ENCODE data around the gene CFP. TPM values are rescaled to one million over a fixed set of nuclear protein-coding genes. Genes with fewer than 3 reads are reported as not detected.
"Not testable (repeated sequence)": the region's sequence is repeated elsewhere in the genome, so short reads cannot be mapped to it uniquely, and the experiment has no call there.

The CFP gene
- total RNA-seq, 1 experiment from 2014 or later = 0.27 TPM

DNA sequence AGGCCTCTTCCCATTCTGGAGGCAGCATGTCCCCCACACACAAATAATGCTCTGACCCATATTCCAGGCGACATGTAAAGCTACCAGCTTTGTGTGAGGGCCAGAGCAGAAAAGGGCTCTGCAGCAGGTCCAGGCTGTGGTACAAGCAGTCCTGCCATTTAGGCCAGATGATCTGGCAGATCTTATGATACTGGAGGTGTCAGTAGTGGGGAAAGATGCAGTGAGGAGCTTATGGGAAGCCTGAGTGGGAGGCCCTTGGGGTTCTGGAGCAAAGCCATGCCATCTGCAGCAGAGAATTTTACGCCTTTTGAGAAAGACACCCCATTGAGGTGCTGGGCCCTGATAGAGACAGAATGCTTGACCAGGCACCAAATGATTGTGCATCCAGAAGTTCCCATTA lies 17.8 kb downstream of the CFP start:
- in situ Hi-C loops (cut with HindIII; ENCODE audit: low sequenced_read_pairs) = no loop called here
- peak; percentile 78 for DNase-seq (ENCODE audit: low spot score)

DNA sequence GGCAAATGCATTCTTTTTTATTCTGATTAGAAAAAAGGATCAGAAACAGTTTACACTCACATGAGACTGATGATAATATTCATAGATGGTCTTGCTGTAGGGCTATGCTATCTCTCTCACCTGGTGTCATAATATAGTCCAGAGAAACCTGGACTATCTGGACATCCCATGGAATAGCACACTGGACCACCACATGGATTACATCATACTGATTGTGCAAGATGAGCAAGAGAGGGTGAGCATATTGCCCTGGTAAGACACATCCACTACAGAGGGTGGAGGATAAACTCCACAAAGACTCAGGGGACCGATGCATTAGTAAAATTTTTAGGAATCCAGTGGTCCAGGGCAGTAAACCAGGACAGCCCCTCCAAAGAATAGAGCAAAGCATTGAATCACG lies 18.2 kb downstream of the CFP start:
- in situ Hi-C loops (cut with HindIII; ENCODE audit: low sequenced_read_pairs) = no loop called here
- DNase-seq (ENCODE audit: low spot score) = no peak

DNA sequence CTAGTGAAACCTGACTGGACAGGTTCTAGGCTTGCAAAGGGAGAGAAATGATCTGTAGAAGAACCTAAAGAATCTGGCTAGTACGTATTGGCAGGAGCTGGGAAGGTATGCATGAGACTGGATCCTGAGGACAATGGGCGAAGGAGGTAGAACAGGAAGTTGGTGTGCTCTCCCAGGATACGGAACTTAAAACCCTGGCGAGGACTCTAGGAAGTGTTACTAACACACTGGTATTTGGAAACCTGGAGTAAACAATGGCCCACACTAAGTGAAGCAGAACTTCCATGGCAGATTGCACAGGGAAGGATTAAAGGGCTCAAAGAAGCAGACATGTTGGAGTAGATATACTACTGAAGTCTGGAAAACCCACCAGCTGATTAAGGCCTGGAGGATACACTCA lies 19.2 kb downstream of the CFP start:
- in situ Hi-C loops (cut with HindIII; ENCODE audit: low sequenced_read_pairs) = no loop called here
- DNase-seq (ENCODE audit: low spot score) = no peak

DNA sequence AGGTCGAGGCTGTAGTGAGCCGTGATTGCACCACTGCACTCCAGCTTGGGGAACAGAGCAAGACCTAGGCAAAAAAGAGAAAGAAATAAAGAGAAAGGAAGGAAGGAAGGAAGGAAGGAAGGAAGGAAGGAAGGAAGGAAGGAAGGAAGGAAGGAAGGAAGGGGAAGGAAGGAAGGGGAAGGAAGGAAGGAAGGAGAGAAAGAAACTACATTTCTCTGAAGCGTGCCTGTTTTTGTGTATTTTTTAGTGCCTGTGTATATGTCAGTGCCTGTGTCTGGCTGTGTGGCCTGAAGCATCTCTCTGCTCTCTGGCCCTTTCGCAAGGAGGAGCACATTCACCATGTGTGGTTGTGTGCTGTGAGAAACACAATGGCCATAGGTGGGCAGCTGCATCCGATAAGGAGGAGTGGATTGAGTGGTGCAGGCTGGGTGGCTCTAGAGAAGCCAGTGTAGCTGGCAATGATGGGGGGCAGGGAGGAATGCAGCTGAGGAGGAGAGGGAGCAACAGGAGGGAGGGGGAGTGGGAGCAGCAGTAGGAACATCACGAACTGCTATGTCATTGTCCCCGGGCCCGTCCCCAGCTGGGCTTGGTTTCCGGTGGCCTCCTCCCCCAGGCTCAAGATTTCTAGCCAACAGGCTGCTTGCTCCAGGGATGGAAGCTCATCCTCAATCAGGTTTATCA lies 21.5 kb downstream of the CFP start:
- DNase-seq (ENCODE audit: low spot score) = no peak
- in situ Hi-C loops (cut with HindIII; ENCODE audit: low sequenced_read_pairs) = no loop called here

DNA sequence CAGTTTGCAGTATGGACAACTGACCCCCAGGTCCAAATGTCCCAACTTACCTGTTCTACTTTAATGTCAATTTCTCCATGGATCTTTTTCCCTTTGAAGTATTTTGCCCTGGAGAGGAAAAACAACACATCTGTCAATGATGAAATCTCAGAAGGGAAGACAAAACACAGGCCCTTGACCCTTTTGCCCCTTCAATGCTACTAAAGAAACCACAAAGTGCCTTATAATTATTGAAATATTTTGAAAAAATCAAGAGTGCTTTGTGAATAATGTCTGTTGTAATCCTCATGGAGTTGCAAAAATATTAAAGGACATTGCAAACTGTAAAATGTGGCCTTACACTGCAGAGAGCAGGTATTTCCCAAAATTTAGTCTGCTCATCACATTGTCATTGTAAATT lies 22.6 kb downstream of the CFP start:
- DNase-seq (ENCODE audit: low spot score) = no peak
- in situ Hi-C loops (cut with HindIII; ENCODE audit: low sequenced_read_pairs) = no loop called here

DNA sequence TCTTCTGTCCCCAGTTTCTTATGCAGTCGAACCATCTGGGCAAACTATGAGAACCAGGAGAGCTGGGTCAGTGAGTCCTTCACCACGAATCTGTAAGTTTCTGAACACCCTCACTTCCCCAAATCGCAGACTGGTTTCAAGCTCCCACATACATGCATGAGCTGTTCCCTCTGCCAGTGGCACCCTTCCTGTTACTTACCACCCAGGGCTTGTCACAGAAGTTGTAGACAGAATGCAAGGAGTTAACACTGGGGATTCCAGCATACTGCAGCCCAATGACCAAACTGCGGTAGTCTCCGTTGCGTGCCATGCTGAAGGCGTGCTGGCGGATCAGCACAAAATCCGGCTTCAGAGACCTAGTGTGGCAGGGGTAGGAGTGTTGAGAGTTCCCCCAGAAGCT lies 24.7 kb downstream of the CFP start:
- DNase-seq (ENCODE audit: low spot score) = no peak
- in situ Hi-C loops (cut with HindIII; ENCODE audit: low sequenced_read_pairs) = no loop called here

DNA sequence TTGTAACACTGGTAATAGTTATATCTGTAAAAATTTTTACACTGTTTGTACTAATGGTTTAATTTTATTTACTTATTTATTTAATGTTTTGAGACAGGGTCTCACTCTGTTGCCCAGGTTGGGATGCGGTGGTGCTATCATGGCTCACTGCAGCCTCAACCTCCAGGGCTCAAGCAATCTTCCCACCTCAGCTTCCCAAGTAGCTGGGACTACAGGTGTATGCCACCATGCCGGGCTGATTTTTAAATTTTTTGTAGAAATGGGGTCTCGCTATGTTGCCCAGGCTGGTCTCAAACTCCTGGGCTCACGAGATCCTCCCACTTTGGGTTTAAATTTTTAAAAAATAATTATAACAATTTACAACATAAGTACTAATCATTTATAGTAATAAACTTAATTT lies 26.6 kb downstream of the CFP start:
- in situ Hi-C loops (cut with HindIII; ENCODE audit: low sequenced_read_pairs); DNase-seq (ENCODE audit: low spot score): not testable (repeated sequence)

DNA sequence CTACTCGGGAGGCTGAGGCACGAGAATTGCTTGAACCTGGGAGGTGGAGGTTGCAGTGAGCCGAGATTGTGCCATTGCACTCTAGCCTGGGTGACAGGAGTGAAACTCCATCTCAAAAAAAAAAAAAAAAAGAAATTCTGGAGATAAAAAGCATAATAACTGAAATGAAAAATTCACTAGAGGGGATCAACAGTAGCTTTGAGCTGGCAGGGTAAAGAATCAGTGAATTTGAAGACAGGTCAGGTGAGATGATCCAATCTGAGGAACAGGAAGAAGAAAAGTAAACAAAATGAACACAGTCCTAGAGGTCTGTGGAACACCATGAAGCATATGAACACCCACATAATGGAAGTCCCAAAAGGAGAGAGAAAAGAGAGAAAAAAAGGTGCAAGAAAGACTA lies 32.5 kb downstream of the CFP start:
- DNase-seq (ENCODE audit: low spot score) = no peak
- in situ Hi-C loops (cut with HindIII; ENCODE audit: low sequenced_read_pairs) = no loop called here

DNA sequence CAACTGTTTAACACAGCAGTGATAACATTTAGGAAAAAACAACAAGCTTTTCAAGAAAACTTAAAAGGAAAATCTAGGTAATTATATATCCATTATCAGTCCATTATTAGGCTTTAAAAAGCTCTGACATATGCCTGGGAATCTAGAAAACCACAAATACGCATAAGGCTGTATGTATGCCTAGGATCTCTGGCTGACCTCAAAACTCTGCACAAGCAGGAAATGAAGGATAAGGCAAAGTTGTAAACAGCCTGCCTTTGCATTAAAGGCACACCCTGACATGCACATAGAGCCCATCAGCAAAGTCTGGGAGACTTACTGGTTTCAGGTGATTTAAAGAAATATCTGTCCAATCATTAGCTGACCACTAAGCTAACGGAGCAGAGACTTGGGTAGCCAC lies 33.5 kb downstream of the CFP start:
- in situ Hi-C loops (cut with HindIII; ENCODE audit: low sequenced_read_pairs) = no loop called here
- DNase-seq (ENCODE audit: low spot score) = no peak

DNA sequence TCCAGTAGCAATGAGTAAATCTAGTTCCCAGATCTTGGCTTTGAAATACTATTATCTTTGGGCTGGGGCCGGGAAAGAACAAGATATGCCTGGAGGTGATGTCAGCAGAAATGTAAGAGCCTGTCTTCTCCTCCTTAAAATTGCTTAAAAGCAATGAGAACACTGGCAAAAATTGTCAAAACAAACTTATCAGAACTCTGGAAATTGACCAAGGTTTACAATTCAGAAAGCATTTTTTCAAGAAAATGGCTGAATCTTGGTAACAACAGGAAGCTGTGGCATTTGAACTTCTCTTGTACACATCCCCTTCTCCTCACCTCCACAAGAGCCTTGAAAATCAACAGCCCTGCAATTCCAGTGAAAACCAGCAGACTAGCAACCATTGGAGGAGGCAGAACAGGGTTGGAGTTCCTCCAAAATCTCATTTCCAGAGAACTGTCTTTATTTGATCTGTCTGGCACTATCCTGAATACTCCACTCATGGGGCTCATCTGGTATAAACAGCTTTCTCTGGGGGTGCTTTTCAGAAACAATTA lies 33.9 kb downstream of the CFP start:
- in situ Hi-C loops (cut with HindIII; ENCODE audit: low sequenced_read_pairs) = no loop called here
- no peak for DNase-seq (ENCODE audit: low spot score)

DNA sequence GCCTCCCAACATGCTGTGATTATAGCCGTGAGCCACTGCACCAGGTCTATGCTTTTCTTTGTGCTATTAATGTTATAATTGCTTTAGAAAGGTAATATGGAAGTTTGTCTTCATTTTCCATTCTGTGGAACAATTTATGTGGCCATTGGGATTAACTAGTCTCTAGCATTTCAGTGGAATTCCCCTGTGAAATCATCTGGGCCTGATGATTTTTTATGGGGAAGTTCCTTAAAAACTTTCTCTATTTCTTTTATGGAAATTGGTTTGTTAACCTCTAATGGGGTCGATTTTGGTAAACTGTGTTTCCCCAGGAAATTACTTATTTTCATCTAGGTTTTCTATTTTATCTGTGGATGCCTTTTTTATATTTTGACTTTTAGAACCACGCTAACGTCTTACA lies 36.2 kb downstream of the CFP start:
- no peak for DNase-seq (ENCODE audit: low spot score)
- in situ Hi-C loops (cut with HindIII; ENCODE audit: low sequenced_read_pairs) = no loop called here

DNA sequence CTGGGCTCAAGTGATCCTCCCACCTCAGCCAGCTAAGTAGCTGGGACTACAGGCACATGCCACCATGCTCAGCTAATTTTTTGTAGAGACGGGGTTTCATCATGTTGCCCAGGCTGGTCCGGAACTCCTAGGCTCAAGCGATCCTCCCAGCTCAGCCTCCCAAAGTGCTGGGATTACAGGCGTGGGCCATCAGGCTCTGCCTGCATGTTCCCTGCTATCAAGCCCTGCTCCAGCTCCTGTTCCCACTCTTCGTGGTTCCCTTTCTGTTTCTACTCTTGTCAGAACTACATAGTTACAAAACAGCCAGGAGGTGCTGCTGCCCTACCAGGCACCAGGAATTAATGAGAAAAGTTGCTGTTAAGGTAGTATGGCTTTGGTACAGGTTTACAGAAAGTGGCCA lies 38.7 kb downstream of the CFP start:
- no peak for DNase-seq (ENCODE audit: low spot score)
- in situ Hi-C loops (cut with HindIII; ENCODE audit: low sequenced_read_pairs) = no loop called here

DNA sequence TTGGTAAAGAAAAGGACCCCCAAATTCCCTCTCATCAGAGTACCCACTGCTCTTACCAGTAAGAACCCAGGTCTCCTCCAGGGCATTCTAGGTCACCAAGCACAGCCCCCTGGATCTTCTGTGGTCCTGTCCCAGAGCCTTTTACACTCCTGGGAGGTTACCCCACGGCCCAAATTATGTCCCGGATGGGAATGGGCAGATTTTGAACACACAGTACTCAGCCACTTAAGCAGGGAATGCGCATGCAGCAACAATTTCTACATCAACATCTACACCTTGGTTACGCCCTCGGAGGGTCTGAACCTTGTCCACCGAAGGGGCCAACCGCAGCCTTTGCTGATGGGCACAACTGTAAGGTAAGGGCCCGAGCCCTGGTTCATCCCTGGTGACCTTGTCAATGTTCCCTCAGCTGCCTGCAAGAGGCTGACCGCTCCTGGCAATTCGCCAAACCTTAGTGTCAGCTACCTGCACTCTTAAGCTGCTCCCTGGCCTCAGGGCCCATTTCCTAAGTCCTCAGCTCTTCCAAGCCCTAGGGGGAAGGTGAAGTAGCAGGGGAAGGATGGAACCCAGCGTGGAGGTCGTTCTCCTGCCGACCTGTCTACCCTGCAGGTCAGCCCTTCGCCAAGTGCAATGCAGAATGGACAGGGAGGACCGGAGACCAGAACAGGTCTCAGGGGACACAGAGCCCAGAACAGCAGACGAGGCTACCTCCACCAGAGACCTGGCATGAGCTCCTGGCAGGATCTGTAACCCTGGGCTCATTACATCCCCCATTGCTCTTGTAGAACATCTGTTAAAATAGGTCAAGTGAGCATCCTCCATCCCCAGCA lies 41.6 kb downstream of the CFP start:
- peak; percentile 25 for DNase-seq (ENCODE audit: low spot score)
- in situ Hi-C loops (cut with HindIII; ENCODE audit: low sequenced_read_pairs) = no loop called here

DNA sequence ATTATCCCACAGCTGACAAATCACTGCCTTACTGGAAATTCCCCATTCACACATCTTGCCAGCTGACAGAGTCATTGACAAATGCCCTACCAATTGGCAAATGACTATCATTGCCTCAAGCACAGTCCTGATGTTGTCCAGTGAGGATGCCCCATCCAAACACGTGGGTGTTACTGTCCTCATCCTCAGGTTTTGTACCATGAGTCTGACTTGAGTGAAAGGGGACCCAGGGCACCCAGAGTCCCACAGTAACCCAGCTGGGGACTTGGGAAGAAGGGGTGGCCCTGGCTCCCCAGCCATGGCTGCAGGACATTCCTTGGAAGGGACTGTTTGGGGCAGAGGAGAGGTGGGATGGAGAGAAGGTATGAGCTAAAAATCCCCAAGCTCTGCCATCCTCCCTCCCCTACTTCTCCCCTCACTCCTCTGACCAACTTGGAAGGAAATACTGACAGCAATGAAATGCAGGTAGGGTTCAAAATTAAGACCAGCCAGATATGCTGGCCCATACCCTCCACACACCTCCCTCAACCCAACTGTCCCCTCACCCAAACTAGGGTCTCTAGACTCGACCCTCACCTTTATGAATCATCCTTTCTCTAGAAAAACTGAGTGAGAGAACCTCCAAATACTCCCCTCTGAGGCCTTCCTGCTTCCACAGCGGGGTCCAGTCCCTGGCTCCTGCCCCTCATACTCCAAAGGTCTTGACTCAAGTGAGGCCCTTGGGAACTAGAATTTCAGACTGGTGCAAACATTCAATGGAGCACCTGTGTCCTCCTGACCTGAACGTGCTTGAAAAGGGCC lies 42.4 kb downstream of the CFP start:
- in situ Hi-C loops (cut with HindIII; ENCODE audit: low sequenced_read_pairs) = no loop called here
- DNase-seq (ENCODE audit: low spot score) = no peak

DNA sequence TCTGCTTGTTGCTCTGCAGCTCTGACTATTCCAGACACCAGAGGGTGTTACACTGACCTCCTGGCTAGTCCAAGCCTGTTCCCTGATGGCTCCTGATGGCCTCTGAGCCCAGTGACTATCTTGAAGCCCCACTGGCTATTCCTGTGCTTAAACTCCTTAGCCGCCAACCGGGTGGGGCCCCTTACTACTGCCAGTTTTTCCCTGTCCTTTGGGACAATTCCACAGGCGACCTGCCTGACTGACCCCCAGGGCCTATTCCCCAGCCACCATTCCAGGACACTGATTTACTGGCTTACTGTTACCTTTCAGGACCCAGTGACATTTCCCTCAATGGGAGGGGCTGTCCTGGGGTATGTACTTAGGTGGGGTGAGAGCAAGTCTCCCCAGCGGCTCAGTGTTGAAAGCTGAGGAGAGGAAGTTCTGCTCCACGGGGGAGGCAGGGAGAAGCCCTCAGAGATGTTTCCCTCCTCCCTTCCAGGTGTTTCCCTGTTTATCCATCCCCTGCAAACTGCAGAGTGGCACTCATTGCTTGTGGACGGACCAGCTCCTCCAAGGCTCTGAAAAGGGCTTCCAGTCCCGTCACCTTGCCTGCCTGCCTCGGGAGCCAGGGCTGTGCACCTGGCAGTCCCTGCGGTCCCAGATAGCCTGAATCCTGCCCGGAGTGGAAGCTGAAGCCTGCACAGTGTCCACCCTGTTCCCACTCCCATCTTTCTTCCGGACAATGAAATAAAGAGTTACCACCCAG lies 43.5 kb downstream of the CFP start:
- in situ Hi-C loops (cut with HindIII; ENCODE audit: low sequenced_read_pairs) = no loop called here
- no peak for DNase-seq (ENCODE audit: low spot score)

DNA sequence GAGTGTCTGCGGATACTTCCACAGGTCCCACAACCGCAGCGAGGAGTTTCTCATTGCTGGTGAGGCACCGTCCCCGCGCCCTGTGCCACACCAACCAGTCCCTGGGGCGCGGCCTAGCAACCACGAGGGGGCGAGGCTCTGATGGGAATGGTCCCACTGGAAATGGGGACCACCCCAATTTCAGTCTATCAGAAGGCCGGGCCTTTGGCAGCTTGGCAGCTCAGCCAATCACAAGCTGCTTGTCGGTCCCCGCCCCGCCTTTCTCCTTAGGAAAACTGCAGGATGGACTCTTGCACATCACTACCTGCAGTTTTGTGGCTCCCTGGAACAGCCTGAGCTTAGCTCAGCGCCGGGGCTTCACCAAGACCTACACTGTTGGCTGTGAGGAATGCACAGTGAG lies 44.5 kb downstream of the CFP start:
- no peak for DNase-seq (ENCODE audit: low spot score)
- in situ Hi-C loops (cut with HindIII; ENCODE audit: low sequenced_read_pairs) = no loop called here

DNA sequence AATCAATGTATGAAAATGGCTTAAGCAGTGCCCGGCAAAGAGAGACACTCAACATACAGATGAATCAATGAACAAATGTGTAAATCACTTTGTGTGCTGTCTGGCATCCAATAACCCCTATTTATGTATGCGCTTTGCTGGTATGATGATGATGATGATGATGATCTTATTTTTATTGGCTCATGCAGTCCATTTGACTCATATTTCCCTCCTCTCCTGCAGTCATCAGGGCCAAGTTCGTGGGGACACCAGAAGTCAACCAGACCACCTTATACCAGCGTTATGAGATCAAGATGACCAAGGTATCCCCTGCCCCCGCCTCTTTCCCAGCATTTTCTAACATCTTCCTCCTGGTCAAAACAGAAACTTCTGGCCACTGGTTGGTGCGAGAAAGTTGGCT lies 45.0 kb downstream of the CFP start:
- in situ Hi-C loops (cut with HindIII; ENCODE audit: low sequenced_read_pairs) = no loop called here
- no peak for DNase-seq (ENCODE audit: low spot score)

DNA sequence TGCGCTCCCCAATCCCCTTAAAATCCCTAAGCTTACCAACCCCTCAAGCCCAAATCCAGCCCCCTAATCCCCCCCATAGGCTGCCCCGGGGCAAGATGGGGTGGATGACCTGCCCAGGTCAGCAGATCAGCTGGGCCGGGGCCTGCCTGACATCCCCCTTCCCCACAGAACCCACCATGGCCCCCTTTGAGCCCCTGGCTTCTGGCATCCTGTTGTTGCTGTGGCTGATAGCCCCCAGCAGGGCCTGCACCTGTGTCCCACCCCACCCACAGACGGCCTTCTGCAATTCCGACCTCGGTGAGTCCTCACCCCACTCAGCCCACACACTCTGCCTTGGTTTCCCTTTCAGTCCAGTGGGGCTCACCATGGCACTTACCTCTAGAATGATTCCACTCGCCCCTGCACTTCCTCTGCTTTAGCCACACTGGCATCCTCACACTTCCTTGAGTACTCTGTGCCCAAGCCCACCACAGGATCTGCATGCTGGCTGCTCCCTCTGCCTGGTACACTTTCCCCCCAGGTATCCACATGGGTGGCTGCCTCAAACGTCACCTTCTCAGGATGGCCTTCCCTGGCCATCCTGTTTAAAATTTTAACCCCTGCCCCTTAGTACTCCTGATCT lies 46.4 kb downstream of the CFP start:
- in situ Hi-C loops (cut with HindIII; ENCODE audit: low sequenced_read_pairs) = no loop called here

More for the DNA sequence above, 46.4 kb downstream of the CFP start:
- DNase-seq (ENCODE audit: low spot score) = no peak
